Measurements from ENCODE around the gene SH3PXD2B.

GRCh38 chr5:172339264-172340180 lies 114.8 kb downstream of the SH3PXD2B start:
- no peak for TF ChIP-seq CTCF (IDR thresholded peaks at IDR 0.05; ENCODE audit: low read length)
- no peak for TF ChIP-seq EZH2 (IDR thresholded peaks at IDR 0.05; ENCODE audit: borderline replicate concordance, low read length)

All from OCI-LY1 (cell line).